GM10248 (cell line): ENCODE results near the gene SV2B.

Experiments
- CTCF ChIA-PET: fragments of 300-600 bp; sonication (Branson Sonifier 250); formaldehyde crosslinking; extraction: SDS; loops from one replicate; lab custom pipeline; 2021; ENCODE audit warnings: antibody characterized with exemption; lab: Yijun Ruan, JAX
- POLR2A ChIA-PET: fragments of 350-650 bp; sonication (Branson Sonifier 250); formaldehyde crosslinking; extraction: SDS; loops from one replicate; lab custom pipeline; 2020; ENCODE audit warnings: antibody characterized with exemption; lab: Yijun Ruan, JAX
- DNase-seq: peaks from one replicate; pipeline ENCODE4 v3.0.0; 2012; ENCODE audit errors: extremely low spot score
- TF ChIP-seq, protein P1 (sequence below): IDR thresholded peaks from 2 replicates; pipeline ENCODE4 v1.5.1; 2012; ENCODE audit warnings: mild to moderate bottlenecking, low read depth; ENCODE audit errors: extremely low read depth, missing control alignments, control extremely low read depth

Gene SV2B

GRCh38 chr15:91294344-91294743 is 194.3 kb downstream of the SV2B start:
- no peak for DNase-seq
- TF ChIP-seq, protein P1, sequence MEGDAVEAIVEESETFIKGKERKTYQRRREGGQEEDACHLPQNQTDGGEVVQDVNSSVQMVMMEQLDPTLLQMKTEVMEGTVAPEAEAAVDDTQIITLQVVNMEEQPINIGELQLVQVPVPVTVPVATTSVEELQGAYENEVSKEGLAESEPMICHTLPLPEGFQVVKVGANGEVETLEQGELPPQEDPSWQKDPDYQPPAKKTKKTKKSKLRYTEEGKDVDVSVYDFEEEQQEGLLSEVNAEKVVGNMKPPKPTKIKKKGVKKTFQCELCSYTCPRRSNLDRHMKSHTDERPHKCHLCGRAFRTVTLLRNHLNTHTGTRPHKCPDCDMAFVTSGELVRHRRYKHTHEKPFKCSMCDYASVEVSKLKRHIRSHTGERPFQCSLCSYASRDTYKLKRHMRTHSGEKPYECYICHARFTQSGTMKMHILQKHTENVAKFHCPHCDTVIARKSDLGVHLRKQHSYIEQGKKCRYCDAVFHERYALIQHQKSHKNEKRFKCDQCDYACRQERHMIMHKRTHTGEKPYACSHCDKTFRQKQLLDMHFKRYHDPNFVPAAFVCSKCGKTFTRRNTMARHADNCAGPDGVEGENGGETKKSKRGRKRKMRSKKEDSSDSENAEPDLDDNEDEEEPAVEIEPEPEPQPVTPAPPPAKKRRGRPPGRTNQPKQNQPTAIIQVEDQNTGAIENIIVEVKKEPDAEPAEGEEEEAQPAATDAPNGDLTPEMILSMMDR: no peak
- POLR2A ChIA-PET: no interaction called here
- CTCF ChIA-PET: interaction anchor here (2.3 kb wide), 1 partner anchor 8 kb away, joined by 16 read pairs; no protein-coding TSS in a partner anchor

DNA sequence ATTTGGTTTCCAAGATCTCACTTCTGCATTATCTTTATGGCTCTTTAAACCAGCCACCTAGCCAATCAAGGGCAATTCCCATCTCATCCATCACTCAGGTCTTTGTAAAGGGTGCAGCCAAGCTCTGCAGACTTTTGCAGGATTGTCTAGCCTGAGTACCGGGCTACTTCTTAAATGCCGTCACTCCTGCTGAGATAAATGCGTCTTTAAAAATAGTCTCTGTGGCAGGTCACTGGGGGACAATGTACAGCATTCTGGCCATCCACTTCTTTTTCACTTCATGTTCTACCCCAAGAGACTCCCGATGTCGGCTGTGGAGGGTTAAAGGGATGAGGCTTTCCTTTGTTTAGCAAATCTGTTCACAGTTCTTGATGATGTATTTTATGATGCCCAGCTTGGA is 194.7 kb downstream of the SV2B start:
- TF ChIP-seq, protein P1: no peak
- DNase-seq: no peak
- ChIA-PET POLR2A (no interaction called here), CTCF (interaction anchor here (2.3 kb wide), 1 partner anchor 8 kb away, joined by 16 read pairs; no protein-coding TSS in a partner anchor)

DNA sequence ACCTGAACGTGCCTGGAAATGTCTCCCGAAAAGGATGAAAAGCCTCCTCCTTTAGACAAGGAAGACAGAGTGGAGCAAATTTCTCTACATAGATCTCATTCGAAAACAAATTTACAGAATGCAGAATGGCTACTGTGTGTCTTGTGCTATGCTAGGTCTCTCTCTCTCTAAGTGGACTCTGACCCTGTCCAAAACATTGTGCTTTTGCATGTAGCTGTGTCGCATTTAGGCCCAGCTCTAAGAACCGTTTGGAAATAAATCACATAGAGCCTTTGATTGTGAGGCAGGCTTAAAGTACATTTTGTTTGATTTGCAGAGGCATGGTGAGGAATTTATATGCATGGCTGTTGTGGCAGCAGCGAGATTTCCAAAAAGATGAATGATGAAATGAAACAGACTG is 198.0 kb downstream of the SV2B start:
- ChIA-PET CTCF (interaction anchor here (1.0 to 6.3 kb wide), 5 partner anchors 10 to 780 kb away, joined by 3 to 56 read pairs (median 3); no protein-coding TSS in a partner anchor), POLR2A (no interaction called here)
- TF ChIP-seq, protein P1: no peak
- no peak for DNase-seq

DNA sequence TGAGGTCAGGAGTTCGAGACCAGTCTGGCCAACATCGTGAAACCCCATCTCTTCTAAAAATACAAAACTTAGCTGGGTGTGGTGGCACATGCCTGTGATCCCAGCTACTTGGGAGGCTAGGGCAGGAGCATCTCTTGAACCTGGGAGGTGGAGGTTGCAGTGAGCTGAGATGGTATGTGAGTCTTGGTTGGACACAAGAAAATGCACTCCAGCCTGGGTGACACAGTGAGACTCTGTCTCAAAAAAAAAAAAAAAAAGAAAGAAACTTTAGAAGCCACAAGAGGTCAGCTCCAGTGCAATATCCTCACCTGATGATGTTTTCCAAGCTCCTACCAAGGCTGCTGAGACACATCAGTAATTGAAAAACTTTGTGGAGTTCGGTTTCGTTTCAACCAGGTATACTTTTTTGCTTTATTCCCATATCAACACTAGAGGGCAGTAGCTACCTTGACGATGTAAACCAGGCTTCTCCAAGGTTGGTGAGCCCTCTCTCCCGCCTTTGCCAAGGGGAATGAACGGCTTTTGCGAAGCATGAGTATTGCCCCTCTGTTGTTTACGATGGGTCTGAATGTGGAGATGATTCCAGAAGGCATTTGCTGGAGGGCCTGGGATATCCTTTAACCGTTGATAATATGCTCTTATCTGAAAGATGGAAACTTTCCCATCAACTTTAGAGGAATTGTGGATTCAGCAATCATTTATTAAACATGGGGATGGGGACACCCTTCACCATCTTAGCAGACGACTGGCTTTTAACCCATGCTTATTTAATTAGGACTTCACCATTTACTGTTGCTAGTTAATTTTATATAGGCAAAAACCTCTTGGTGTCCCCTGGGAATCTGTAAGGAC is 202.8 kb downstream of the SV2B start:
- POLR2A ChIA-PET: no interaction called here
- CTCF ChIA-PET: interaction anchor here (0.7 to 6.3 kb wide), 30 partner anchors 9 to 793 kb away, joined by 3 to 56 read pairs (median 4); no protein-coding TSS in a partner anchor

DNA sequence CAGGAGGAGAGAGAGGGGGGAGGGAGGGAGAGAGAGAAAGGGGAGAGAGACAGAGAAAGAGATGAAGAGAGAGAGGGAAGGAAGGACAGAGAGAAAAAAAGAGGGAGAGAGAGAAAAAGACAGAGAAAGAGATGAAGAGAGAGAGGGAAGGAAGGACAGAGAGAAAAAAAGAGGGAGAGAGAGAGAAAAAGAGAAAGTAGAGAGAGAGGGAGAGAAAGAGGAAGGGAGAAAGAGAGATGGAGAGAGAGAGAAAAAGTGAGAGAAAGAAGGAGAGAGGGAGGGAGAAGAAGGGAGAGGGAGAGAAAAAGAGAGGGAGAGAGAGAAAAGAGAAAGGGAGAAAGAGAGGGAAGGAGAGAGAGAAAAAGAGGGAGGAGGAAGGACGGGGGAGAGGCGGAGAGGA is 204.2 kb downstream of the SV2B start:
- CTCF ChIA-PET: interaction anchor here (0.9 to 6.3 kb wide), 5 partner anchors 8 to 781 kb away, joined by 3 to 56 read pairs (median 15); no protein-coding TSS in a partner anchor
- TF ChIP-seq, protein P1: no peak
- DNase-seq: no peak
- POLR2A ChIA-PET: no interaction called here

More for the DNA sequence above, 202.8 kb downstream of the SV2B start:
- TF ChIP-seq, protein P1: peak; percentile 74
- DNase-seq: peak; percentile 69

DNA sequence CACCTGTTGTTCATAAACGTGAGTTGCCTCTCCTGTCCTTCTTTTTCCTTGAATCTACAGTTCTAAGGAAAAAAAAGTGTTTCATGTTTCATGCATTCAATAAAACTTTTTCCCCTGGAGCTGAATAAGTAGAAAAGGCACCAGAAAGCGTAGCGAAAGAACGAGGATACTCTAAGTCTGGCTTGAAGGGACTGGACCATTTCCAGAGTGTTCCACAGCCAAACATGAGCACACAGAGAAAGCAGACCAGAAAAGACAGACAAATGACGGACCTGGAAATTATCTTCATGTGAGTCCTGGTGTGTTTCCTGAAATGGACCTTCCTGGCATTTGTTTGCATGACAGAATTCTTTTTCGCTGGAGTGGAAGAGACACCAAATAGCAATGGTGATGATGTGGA is 204.7 kb downstream of the SV2B start:
- CTCF ChIA-PET: interaction anchor here (5.8 kb wide), 1 partner anchor 780 kb away, joined by 33 read pairs; no protein-coding TSS in a partner anchor
- TF ChIP-seq, protein P1: no peak
- POLR2A ChIA-PET: no interaction called here
- DNase-seq: no peak
